SU-DHL-6 (cell line): Measurements from ENCODE around the gene DMD.

Experiments used
- H2AFZ ChIP-seq: fragments of 200-600 bp; sonication (generic); 2 replicates; pipeline ENCODE4 v1.6.1; 2014; ENCODE audit warnings: low read depth, mild to moderate bottlenecking, moderate library complexity, mixed read lengths, antibody characterized with exemption, low read length; ENCODE audit not compliant: severe bottlenecking
- H3F3A ChIP-seq: fragments of 200-600 bp; shearing (Covaris generic); 2 replicates; pipeline ENCODE4 v1.6.0; 2016; ENCODE audit warnings: antibody characterized with exemption, mild to moderate bottlenecking; ENCODE audit not compliant: insufficient read depth
- H3K27ac ChIP-seq: fragments of 200-600 bp; sonication (generic); 2 replicates; pipeline ENCODE4 v1.5.1; 2016; ENCODE audit warnings: low read depth, mild to moderate bottlenecking, low read length, moderate library complexity, mixed read lengths
- H3K27me3 ChIP-seq: fragments of 200-600 bp; sonication (generic), shearing (Covaris generic); 2 replicates; pipeline ENCODE4 v1.6.0; 2014; ENCODE audit warnings: mild to moderate bottlenecking, low read length
- H3K36me3 ChIP-seq: fragments of 200-600 bp; sonication (generic); 2 replicates; pipeline ENCODE4 v1.6.1; 2014; ENCODE audit warnings: mild to moderate bottlenecking, low read length, mixed read lengths
- H3K4me2 ChIP-seq: fragments of 300-600, 200-600 bp; shearing (Covaris generic), sonication (generic); 2 replicates; pipeline ENCODE4 v1.6.0; 2014; ENCODE audit warnings: low read length, low read depth, mild to moderate bottlenecking; ENCODE audit not compliant: poor library complexity, severe bottlenecking
- H3K4me3 ChIP-seq: fragments of 200-600 bp; sonication (generic); 2 replicates; pipeline ENCODE4 v1.5.1; 2014; ENCODE audit warnings: antibody characterized with exemption, low read length, mild to moderate bottlenecking, mixed read lengths; ENCODE audit not compliant: insufficient read depth, poor library complexity, severe bottlenecking
- H3K79me2 ChIP-seq: fragments of 200-600 bp; sonication (generic); 2 replicates; pipeline ENCODE4 v1.6.1; 2014; ENCODE audit warnings: mild to moderate bottlenecking, low read length, moderate library complexity; ENCODE audit not compliant: insufficient read depth
- H3K9ac ChIP-seq: fragments of 200-600 bp; sonication (generic); 2 replicates; pipeline ENCODE4 v1.7.0; 2014; ENCODE audit warnings: mild to moderate bottlenecking, low read length
- H3K9me2 ChIP-seq: fragments of 200-600 bp; sonication (generic); replicated peaks from 2 replicates; pipeline ENCODE4 v1.6.1; 2014; ENCODE audit warnings: low read length; ENCODE audit not compliant: insufficient read depth
- H3K9me3 ChIP-seq: fragments of 200-600 bp; sonication (generic); 2 replicates; pipeline ENCODE4 v1.6.1; 2014; ENCODE audit warnings: low read length, mixed read lengths; ENCODE audit not compliant: insufficient read depth
- H4K20me1 ChIP-seq: fragments of 200-600 bp; sonication (generic); 2 replicates; pipeline ENCODE4 v1.6.1; 2014; ENCODE audit warnings: low read depth, mild to moderate bottlenecking, antibody characterized with exemption, low read length, moderate library complexity, mixed read lengths
- CTCF ChIP-seq: fragments of 200-600 bp; sonication (generic); IDR thresholded peaks from one replicate; pipeline ENCODE4 v1.5.1; 2017; ENCODE audit warnings: antibody characterized with exemption, mild to moderate bottlenecking, low read length, moderate library complexity; ENCODE audit not compliant: insufficient read depth, poor library complexity, severe bottlenecking
- EZH2phosphoT487 ChIP-seq: fragments of 200-600 bp; sonication (generic), shearing (Covaris generic); conservative IDR thresholded peaks from 2 replicates; pipeline ENCODE4 v1.6.1; 2018; ENCODE audit warnings: mild to moderate bottlenecking, antibody characterized with exemption, low read length, moderate library complexity, mixed read lengths

Gene DMD

GRCh38 chrX:33014086-33014485 lies 197.3 kb downstream of the DMD start:
- Histone ChIP-seq H2AFZ (no peak overlapping the region), H3K27me3 (no peaks in the 10 kb centered on the region), H3K79me2 (no peaks in the 10 kb centered on the region), H3F3A (no peaks in the 10 kb centered on the region), H3K27ac (no peak overlapping the region), H3K9ac (no peak overlapping the region), H4K20me1 (no peaks in the 10 kb centered on the region), H3K4me2 (no peak overlapping the region), H3K36me3 (no peaks in the 10 kb centered on the region), H3K4me3 (no peak overlapping the region), H3K9me2 (no peaks in the 10 kb centered on the region), H3K9me3 (no peaks in the 10 kb centered on the region)
- TF ChIP-seq CTCF: no peak
- no peak for TF ChIP-seq EZH2phosphoT487

- H3K9me3 ChIP-seq: no peaks in the 10 kb centered on the region
- H3K36me3 ChIP-seq: no peaks in the 10 kb centered on the region
- peak overlapping the region; percentile 40 for H3K4me2 ChIP-seq
- H3K4me3 ChIP-seq: no peak overlapping the region
- H3K27ac ChIP-seq: no peak overlapping the region
- peak overlapping the region; percentile 76 for H2AFZ ChIP-seq
- no peaks in the 10 kb centered on the region for H3K9me2 ChIP-seq
- no peaks in the 10 kb centered on the region for H4K20me1 ChIP-seq
- H3F3A ChIP-seq: no peaks in the 10 kb centered on the region
- no peaks in the 10 kb centered on the region for H3K27me3 ChIP-seq
- no peak overlapping the region for H3K9ac ChIP-seq
- TF ChIP-seq EZH2phosphoT487 (no peak), CTCF (no peak)
- H3K79me2 ChIP-seq: no peaks in the 10 kb centered on the region
Measured at GRCh38 chrX:33001107-33001506, 210.2 kb downstream of the DMD start.

GRCh38 chrX:32998776-32999175 lies 212.6 kb downstream of the DMD start:
- Histone ChIP-seq H3K79me2 (no peaks in the 10 kb centered on the region), H3K4me2 (no peak overlapping the region), H3K9ac (no peak overlapping the region), H2AFZ (no peak overlapping the region), H3K9me2 (no peaks in the 10 kb centered on the region), H3K27ac (no peak overlapping the region), H3F3A (no peaks in the 10 kb centered on the region), H4K20me1 (no peaks in the 10 kb centered on the region), H3K9me3 (no peaks in the 10 kb centered on the region), H3K27me3 (no peaks in the 10 kb centered on the region), H3K4me3 (no peak overlapping the region), H3K36me3 (no peaks in the 10 kb centered on the region)
- TF ChIP-seq CTCF (no peak), EZH2phosphoT487 (no peak)
